ENCODE data around the gene SRP14.
A peak's percentile ranks its signal among the peaks of the same experiment; 100 is the strongest.
"Not testable (repeated sequence)": the region's sequence is repeated elsewhere in the genome, so short reads cannot be mapped to it uniquely, and the experiment has no call there.

SRP14 gene, protein sequence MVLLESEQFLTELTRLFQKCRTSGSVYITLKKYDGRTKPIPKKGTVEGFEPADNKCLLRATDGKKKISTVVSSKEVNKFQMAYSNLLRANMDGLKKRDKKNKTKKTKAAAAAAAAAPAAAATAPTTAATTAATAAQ

DNA sequence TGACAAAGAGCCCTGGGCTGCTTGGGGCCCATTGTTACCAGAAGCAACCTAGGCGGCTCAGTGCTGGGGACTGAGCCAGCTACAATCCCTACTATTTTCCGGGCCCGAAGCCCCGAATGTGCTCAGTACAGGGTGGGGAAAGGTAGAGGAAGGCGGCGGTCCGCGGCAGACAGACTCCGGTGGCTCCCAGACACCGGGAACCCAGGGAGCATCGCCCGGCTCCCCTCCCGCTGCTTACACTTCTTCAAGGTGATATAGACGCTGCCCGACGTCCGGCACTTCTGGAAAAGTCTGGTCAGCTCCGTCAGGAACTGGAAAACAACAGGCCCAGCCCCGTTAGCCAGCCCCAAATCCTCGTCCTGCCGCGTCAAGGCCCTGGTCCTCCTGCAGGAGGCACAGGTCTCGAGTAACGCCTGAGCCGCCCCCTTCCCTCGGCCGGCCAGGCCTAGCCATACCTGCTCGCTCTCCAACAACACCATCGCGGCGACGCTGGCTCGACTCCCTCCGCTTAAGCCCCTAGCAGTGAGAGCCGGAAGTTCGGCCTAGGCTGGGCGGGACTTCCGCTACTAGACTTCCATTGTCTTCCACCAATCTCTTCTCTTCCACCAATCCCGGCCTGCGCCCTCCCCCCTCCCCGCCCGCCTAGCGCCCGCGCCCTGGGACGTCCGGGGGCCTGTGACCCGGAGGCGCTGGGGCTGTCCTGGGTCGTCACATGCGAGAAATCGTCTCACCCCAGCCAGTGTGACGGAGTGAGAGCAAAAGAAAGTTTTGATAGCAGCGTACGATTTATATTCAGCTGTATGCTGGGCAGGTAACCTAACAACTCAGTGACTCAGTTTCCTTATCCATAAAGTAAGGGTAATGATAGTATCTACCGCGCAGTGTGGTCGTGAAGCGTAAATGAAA is at the start of gene SRP14:
Gene SRP14, minus strand, starts transcription at position 544 of the 906 bp plus-strand sequence. Its CDS starts 65 bp downstream, at position 479.
- peak; percentile 92 to 95 for DNase-seq

DNA sequence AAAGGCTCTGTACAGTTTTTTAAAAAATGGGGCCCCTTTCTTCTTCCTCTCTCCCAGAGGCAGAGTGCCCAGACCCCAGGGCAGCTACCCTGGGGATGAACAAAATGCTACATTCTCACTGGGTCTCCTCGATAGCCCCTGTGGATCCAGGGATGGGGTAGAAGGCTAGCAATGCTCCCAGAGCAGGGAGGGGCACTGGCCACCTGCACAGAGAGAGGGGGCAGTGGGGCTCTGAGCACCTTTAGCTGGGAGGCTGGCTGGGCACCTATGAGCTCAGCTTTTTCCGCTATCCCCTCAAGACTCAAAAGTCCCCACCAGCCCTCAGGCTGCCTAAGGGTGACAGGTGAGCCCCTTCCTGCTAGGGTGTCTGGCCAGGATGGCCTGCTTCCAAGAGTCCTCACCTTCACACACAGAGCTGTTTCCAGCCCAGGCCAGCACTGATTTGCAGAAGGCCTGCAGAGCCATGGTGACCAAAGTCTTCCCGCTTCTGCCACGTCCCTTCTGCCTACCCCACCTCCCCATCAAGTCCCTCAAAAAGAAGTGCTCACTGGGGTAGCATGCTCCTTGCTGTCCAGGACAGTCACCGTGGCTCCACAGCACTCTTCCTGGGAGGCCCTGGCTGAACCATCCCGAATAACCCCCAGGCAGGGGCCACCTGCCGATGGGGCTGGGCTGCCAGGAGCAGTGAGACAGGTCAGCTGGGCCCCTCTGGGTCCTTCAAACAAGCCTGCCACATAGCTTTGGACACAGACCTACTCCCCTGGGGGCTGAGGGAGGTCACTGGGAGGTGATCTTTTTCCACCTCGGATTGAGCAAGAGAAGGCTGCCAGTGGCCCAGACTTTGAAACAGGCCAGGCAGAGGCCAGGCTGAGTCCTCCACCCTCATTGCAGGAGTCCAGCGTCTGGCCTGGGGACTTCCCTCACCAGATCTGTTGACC is 49.3 kb upstream of the SRP14 start:
- peak in 1 of 2 donors; percentile 32 for DNase-seq

DNA sequence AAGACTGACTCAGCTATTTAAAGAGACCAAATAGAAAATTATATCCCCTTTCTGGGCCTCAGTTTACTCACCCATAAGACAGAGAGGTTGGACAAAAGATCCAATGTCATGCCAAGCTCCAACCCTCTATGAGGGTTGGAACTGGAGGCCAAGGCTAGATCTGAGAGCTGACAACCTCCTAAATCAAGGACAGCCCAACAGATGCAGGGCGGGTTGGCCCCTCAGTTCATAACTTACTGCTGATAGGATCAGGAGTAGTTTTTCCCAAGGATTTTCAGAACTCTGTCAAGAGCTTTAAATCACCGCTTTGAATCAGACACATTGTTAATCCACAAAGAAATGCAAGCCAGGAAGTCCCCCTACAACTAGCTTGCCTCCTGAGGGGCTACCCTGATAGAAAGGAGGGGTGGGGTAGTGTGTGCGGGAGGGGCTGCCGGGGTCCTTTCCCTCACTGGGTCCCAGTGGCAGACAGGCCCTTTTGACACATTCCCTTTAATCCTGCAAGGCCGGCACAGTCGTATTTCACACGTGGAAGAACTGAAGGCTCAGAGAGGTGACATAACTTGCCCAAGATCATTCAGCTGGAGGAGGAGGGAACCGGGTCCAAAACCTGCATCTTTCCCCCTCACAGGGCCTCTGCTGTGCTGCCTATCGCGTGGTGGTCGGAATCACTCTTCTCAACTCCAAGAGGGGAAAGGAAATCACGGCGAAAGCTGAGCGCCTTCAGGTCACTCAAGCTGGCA is 48.3 kb upstream of the SRP14 start:
- DNase-seq, result no peak

DNA sequence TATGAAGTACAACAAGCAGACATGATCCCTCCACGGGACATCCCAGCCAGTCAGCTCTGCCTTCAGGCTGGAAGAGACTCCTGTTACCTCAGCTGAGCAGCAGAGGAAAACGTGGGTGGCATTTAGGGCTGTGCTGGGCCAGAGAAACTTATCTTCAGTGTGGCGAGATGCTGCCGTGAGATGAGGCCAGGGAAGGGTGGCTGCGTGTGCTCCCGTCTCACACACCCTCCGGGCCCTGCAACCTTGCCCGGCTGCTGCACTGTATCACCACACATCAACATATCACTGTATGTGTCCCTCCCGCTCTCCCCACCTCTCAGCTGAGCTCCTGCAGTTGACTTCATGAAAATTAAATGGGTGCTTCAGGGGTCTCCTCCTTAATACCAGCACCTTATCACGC is 46.3 kb upstream of the SRP14 start:
- DNase-seq, result no peak

DNA sequence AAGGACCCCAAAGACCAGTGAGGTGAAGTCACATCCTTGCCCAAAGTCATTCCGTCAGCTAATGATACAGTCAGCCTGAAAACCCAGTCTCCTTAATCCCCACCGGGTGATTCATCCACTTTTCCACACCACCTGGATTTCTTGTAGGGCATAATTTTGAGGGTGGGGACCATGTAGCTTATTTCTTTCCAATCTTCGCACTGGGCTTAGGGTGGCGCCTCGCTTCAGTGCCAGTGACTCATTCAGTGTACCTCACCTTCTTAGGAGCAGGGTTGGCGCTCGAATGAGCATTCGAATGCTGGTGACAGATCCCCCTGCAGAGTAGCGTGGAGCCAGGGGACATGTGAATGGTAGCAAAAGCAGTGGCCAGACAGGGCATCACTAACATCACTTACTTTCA is 45.7 kb upstream of the SRP14 start:
- DNase-seq, result no peak

DNA sequence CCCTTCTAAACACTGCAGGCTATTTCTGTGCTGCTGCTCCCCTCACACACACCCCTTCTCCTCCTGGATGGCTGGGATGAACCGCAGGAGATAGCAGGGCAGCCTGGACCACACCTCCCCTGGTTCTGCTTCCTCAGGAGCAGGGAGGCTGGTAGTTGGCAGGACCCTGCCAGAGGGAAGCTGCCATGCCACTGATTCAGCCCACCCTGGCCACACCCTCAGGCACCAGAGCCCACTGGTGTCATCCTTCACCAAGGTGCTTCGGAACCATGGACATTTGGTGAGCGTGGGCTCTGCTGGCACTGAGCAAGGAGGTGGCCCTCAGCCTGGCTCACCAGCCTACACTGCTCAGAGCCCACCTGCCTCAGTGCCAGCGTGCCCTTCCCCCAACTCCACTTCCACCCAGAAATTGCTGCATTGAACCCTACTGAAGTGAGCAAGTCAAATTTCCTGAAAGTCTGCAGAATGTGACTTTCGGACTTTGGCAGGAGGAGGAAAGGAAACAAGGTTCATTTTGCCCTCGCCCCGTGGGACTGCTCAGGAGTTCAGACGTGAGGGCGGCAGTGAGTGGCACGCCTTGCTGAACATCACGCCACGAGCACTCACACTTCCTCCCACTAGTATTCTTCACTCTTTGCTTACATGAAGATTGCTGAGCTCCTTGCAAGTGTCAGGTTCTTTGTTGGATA is 43.4 kb upstream of the SRP14 start:
- no peak for DNase-seq

DNA sequence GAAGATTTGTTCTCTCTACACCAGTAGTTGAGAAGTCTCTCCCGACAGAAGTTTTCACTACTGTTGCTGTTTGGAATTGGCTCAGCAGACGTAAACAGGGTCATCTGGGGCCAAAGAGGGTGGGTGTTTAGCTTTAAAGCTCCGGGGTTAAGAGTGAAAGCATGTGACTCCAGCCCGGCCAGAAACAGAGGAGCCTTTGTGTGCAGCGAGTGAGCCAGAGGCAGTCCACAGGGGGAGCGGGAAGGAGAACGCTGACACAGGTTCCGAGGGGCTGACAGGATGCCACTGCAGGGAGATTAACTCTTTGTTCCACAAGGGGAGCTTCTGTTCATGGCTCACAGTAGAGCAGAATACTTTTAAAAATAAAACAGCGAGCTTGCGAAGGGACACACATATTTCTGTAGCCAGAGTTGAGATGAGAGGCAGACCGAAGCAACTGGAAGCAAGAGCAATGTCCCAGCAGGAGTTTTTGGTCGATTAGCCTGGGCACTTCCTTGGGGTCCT is 42.8 kb upstream of the SRP14 start:
- peak; percentile 63 to 67 for DNase-seq

DNA sequence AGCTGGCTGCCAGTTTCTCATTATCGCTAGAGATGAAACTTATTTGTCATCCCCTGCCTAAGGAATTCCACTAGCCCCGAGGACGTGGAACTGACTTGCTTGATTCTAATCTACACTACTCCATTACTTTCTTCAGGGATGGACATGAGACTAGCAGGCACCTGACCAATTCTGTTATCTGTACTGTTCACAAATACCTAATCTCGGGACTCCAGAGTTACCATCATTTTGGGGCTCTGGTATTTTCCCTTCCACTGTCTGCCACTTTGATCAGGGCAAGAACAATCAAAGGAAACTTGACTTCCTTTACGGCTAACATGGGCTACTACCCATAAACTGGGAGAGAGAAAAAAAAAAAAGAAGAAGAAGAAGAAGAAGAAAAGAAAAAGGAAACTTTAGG is 41.9 kb upstream of the SRP14 start:
- DNase-seq, result no peak

DNA sequence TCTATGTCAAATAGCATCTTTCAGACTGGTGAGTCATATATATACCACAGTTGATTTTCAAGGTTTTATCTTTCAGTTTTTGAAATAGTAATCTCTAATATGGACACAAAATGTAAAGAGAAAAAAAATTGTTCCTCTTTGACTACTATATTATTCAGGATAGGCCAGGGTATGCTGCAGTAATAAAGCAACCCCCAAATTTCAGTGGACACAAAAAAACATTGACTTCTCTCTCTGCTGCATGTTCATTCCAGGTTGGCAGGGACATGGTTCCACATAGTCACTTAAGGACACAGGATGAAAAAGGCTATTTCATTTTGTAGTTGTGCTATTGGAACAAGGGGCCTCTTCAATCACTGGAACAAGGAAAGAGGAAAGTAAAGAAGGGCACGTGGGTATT is 41.1 kb upstream of the SRP14 start:
- DNase-seq, result no peak

DNA sequence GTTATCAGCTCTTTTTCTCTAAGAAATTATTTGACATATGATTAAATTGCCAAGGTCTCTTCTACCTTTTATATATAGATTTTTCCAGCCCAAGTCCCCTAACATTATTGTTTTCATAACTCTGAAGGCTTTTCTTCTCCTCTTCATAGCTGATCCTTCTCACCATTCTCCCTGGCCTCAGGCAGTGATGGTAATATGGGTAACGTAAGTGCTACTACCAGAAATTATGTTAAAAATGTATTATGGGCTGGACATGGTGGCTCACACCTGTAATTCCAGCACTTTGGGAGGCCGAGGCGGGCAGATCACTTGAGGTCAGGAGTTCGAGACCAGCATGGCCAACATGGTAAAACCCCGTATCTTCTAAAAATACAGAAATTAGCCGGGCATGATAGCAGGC is 40.5 kb upstream of the SRP14 start:
- DNase-seq, result no peak

DNA sequence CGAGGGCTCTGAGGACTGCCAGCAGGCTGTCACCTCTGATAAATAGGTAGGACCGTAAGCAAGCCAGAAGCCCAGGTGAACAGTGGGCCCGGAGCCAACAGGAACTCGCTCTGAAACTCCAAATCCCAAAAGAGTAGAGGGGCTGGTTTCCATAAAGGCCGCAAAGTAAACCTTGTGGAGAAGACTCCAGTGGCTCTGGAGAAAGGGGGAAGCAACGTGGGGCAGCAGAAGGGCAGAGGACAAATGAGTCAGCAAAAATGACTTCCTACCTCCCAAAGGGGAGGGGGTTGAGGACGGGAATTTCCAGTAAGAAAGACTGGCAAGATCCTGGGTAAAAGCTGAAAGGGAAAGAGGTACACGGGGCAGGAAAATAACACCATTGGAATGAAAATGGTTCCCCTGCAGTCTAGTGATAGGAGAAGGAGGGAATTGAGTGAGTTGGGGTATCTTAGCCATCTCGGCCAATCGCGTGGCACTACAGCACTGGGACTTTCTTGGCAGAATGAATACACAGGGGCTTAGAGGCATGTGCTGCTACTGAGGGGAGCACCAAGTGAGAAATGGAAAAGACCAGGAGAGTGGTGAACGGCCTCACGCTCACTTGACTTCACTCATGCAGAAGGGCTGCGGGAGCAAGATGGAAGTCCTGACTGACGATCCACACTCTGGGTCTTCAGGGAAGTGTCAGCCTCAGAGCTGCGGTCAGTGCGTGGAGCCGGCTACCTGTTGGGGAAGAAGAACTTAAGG is 36.5 kb upstream of the SRP14 start:
- peak; percentile 53 to 54 for DNase-seq

DNA sequence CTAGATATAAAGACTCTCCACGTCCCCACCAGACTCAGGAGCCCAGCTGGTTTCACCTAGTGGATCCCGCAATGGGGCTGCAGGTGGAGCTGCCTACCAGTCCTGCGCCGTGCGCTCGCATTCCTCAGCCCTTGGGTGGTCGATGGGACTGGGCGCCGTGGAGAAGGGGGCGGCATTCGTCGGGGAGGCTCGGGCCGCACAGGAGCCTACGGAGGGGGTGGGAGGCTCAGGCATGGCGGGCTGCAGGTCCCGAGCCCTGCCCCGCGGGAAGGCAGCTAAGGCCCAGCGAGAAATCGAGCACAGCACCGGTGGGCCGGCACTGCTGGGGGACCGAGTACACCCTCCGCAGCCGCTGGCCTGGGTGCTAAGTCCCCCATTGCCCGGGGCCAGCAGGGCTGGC is 35.7 kb upstream of the SRP14 start:
- DNase-seq, result not testable (repeated sequence)

DNA sequence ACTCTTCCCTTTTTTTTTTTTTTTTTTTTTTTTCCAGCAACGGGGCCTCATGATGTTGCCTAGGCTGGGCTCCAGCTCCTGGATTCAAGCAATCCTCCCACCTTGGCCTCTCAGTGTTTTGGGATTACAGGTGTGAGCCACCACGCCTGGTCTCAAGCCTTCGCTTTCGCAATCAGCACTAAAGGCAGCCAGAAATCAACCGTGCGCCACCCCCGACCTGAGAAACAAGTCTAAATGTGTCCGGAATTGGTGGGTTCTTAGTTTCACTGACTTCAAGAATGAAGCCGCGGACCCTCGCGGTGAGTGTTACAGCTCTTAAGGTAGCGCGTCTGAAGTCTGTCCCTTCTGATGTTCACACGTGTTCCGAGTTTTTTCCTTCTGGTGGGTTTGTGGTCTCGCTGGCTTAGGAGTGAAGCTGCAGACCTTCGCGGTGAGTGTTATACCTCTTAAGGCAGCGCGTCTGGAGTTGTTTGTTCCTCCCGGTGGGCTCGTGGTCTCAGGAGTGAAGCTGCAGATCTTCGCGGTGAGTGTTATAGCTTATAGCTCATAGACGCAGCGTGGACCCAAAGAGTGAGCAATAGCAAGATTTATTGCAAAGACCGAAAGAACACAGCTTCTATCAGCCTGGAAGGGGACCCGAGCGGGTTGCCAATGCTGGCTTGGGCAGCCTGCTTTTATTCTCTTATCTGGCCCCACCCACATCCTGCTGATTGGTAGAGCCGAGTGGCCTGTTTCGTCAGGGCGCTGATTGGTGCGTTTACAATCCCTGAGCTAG is 34.9 kb upstream of the SRP14 start:
- not testable (repeated sequence) for DNase-seq

DNA sequence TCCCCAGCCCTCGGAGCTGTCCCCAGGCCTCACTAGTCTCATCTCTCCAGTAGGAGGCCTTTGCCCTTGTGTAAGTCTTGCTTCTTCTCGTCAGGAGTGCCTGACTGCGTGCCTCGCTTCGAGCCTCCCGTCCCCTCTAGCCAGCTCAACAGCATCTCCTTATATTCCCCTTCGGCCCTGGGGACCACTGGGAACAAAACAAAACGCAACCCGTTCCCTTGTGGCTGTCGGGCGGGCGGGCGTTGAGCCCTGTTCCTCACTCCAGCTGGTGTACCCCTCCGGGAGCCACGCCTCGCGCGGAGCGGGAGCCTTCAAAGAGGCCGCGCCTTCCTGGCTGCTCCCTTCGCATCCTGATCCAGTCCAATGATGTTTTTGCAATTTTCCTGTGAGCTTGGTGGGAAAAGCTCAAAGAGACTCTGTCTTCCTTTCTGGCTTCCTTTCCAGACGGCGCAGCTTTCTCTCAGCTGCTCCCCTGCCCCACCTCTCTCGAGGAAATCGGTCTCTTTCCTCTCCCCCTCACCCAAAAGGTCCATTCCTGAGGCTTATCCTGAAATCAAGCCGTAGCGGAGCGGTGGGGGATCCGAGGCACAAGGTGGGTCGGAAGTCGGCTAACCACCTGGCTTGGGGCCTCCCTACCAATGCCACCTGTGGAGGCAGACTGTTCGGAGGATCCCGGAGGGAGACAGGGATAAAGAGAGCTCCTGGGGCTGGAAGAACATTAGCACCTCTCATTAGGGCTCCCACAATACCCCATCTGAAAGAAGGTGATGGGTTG is 33.4 kb upstream of the SRP14 start:
- DNase-seq, result no peak

DNA sequence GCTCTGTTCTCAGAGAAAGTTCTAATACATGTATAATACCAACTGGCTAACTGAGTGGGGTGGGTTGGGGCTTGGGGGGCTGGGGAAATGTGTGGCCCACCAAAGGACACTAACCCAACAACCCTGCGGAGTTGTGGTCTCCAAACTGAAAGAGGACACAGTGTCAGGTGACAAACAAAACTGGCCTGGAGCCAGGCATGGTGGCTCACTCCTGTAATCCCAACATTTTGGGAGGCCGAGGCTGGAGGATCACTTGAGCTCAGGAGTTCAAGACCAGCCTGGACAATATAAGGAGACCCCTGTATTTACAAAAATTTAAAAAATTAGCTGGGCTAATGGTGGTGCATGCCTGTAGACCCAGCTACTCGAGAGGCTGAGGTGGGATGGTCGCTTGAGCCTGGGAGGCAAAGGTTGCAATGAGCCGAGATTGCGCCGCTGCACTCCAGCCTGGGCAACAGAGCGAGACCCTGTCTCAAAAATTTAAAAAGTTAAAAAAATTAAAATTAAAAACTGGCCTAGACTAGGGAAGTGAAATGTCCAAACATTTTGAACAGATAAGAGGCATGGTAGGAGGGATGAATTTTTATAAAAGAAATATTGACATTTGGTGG is 31.7 kb upstream of the SRP14 start:
- DNase-seq, result no peak

DNA sequence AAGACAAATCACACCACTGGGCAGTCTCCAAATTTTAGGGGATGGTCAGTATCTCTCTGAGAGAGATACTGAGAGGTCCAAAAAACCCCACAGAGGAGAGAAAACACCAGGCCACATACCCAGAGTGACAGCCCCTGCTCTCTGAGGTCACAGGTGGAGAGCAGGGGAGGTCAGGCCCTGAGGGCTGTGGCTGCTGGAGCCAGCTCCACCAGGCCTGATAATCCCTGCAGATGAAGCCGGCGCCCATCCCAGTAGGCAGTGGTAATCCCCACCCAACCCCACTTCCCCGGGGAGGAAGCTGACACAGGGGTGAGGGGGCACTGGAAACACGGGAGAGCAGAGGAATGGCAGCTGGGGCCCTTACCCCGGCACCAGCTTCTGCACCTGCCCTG is 31.2 kb upstream of the SRP14 start:
- no peak for DNase-seq

DNA sequence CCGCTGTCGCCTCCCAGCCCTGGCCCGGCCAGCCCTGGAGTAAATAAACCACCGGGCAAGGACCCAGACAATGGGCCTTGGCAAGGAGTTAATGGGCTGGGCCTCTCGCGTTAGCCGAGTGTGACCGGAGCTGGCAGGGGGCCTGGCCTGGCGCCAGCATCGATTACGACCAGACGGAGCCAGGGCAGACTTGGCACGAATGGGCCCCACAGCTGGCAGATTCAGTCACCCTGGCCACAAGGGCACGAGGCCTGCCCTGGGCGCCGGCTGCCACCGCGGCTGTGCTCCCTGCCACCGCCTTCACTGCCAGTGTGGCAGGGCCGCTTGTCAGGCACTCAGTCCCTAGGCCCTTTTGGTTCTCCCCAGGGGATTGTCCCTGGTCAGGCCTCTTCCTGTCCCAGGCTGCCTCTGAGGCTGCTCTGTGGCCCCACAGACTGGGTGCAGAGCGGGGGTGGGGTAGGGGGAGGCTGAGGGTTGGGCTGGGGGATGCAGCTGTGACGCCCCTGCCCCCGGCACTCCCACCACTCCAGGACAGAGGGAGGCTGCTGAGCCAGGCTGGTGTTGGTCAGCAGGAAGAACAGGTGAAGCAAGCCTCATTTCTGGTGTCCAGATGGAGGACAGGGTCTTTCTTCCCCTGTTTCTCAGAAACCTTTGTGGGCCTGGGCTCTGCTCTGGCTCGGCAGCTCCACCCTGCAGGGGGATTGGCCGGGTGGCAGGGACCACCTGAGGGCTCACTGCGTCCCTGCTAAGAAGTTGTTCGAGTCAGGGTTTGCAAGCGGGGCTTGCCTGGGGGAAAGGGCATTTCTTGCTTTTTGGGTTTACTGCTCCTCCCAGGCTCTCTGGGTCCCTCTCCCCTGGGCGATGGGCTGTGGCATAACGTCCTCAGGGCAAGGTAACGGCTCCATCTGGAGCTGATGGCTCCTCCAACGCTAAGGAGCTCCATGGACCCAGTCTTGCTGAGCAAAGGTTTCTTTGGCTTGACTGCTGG is 30.5 kb upstream of the SRP14 start:
- no peak for DNase-seq
